ENCODE results near the gene SH3BGRL3. TPM values are rescaled to one million over a fixed set of nuclear protein-coding genes. Genes with fewer than 3 reads are reported as not detected.
"Not testable (repeated sequence)": the region's sequence is repeated elsewhere in the genome, so short reads cannot be mapped to it uniquely, and the experiment has no call there.

SH3BGRL3 gene
- total and polyA plus RNA-seq, 2 donors from 2014 or later = 140 to 180 TPM

DNA sequence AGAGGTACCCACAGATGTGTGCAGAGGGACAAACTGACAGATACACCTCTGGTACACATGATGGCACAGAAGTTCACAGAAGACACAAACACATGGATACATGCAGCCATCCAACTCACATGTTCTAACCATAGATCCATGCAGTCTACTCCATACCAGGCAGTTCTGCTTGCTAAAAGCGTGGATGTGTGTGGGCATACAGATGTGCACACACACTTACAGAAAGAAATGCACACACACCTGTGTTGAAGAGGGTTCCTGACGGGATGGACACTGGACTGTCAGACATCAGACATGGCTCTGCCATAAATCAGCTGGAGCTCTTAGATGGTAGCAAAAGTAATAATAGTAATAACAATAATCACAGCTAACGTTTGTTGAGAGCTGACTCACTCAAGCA is 44.7 kb downstream of the SH3BGRL3 start:
- no peaks in the 10 kb centered on the region for H3K36me3 ChIP-seq (ENCODE audit: control insufficient read depth in 2 of 3, insufficient read depth in 3 of 3, low read length in 3 of 3)
- TF ChIP-seq, protein P1, sequence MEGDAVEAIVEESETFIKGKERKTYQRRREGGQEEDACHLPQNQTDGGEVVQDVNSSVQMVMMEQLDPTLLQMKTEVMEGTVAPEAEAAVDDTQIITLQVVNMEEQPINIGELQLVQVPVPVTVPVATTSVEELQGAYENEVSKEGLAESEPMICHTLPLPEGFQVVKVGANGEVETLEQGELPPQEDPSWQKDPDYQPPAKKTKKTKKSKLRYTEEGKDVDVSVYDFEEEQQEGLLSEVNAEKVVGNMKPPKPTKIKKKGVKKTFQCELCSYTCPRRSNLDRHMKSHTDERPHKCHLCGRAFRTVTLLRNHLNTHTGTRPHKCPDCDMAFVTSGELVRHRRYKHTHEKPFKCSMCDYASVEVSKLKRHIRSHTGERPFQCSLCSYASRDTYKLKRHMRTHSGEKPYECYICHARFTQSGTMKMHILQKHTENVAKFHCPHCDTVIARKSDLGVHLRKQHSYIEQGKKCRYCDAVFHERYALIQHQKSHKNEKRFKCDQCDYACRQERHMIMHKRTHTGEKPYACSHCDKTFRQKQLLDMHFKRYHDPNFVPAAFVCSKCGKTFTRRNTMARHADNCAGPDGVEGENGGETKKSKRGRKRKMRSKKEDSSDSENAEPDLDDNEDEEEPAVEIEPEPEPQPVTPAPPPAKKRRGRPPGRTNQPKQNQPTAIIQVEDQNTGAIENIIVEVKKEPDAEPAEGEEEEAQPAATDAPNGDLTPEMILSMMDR (IDR thresholded peaks at IDR 0.05; ENCODE audit: borderline replicate concordance, extremely low read depth, insufficient read depth) = no peak
- DNase-seq (no peak), FAIRE-seq (no peak)
- peaks cover 0 to 3% (median 3%) of the 10 kb centered on the region in 3 donors for H3K4me1 ChIP-seq (ENCODE audit: control insufficient read depth in 2 of 3, insufficient read depth in 2 of 3, low read depth in 1 of 3, low read length in 3 of 3)
- no peaks in the 10 kb centered on the region for H3K9me3 ChIP-seq (ENCODE audit: control insufficient read depth in 2 of 3, insufficient read depth in 1 of 3, low read length in 3 of 3)
- H3K4me3 ChIP-seq (ENCODE audit: low read length in 3 of 3) = no peak overlapping the region
- H3K27ac ChIP-seq (ENCODE audit: low read depth in 2 of 2, low read length in 2 of 2) = no peak overlapping the region
- no peak overlapping the region for H3K9ac ChIP-seq (ENCODE audit: low read length in 3 of 3)
- intact Hi-C loops (cut with DNase I) = loop anchor here (5.0 kb wide), 1 partner anchor 52 kb away; no protein-coding TSS in a partner anchor
- H3K27me3 ChIP-seq (ENCODE audit: control insufficient read depth, insufficient read depth, low read length) = no peaks in the 10 kb centered on the region

DNA sequence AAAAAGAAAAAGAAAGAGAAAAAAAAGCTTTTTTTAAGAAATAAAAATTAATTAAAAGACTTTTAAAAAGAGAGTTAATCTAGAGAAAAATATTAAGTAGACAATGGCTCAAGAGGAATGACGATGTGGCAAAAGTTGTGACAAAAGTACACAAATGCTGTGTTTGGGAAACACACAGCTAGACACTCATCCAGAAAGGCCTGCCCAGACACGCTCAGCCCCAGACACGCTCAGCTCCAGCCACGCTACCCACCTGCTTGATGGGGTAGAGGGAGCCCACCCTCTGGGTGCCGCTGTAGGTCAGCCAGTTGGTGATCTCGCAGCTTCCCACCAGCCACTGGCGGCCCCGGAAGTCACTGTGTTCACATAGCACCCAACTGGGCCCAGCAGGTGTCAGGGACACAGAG is 48.1 kb downstream of the SH3BGRL3 start:
- no peaks in the 10 kb centered on the region for H3K4me1 ChIP-seq (ENCODE audit: control insufficient read depth in 2 of 3, insufficient read depth in 2 of 3, low read depth in 1 of 3, low read length in 3 of 3)
- intact Hi-C loops (cut with DNase I) = no loop called here
- no peak overlapping the region for H3K27ac ChIP-seq (ENCODE audit: low read depth in 2 of 2, low read length in 2 of 2)
- no peaks in the 10 kb centered on the region for H3K27me3 ChIP-seq (ENCODE audit: control insufficient read depth, insufficient read depth, low read length)
- TF ChIP-seq, protein P1 (IDR thresholded peaks at IDR 0.05; ENCODE audit: borderline replicate concordance, extremely low read depth, insufficient read depth) = no peak
- no peaks in the 10 kb centered on the region for H3K36me3 ChIP-seq (ENCODE audit: control insufficient read depth in 2 of 3, insufficient read depth in 3 of 3, low read length in 3 of 3)
- H3K9me3 ChIP-seq (ENCODE audit: control insufficient read depth in 2 of 3, insufficient read depth in 1 of 3, low read length in 3 of 3) = no peaks in the 10 kb centered on the region
- H3K4me3 ChIP-seq (ENCODE audit: low read length in 3 of 3) = no peak overlapping the region
- H3K9ac ChIP-seq (ENCODE audit: low read length in 3 of 3) = no peak overlapping the region
- FAIRE-seq (no peak), DNase-seq (peak in 1 of 5 donors; percentile 57)

DNA sequence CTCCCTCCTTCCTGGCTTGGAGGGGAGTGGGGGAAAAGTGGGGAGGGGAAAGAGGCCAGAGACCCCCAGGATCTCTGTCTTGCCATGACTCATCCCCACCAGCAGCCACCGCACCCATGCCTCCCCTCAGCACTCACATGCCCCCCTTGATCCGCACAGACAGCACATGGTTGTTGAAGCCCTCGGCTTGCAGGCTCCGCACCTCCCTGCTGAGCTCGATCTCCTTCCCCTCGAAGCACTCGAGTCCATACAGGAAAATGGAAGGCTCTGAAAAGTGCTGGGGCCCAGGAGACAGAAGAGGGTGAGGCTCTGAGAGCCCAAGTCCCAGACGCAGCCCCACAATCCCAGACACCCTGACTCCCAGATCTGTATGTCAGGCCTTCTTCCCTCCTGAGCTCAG is 48.7 kb downstream of the SH3BGRL3 start:
- Histone ChIP-seq H3K27ac (ENCODE audit: low read depth in 2 of 2, low read length in 2 of 2) (no peak overlapping the region), H3K27me3 (ENCODE audit: control insufficient read depth, insufficient read depth, low read length) (no peaks in the 10 kb centered on the region), H3K4me3 (ENCODE audit: low read length in 3 of 3) (no peak overlapping the region), H3K4me1 (ENCODE audit: control insufficient read depth in 2 of 3, insufficient read depth in 2 of 3, low read depth in 1 of 3, low read length in 3 of 3) (no peaks in the 10 kb centered on the region), H3K36me3 (ENCODE audit: control insufficient read depth in 2 of 3, insufficient read depth in 3 of 3, low read length in 3 of 3) (no peaks in the 10 kb centered on the region), H3K9ac (ENCODE audit: low read length in 3 of 3) (no peak overlapping the region), H3K9me3 (ENCODE audit: control insufficient read depth in 2 of 3, insufficient read depth in 1 of 3, low read length in 3 of 3) (no peaks in the 10 kb centered on the region)
- FAIRE-seq (no peak), DNase-seq (peak in 1 of 5 donors; percentile 20)
- TF ChIP-seq, protein P1 (IDR thresholded peaks at IDR 0.05; ENCODE audit: borderline replicate concordance, extremely low read depth, insufficient read depth) = no peak
- intact Hi-C loops (cut with DNase I) = no loop called here

DNA sequence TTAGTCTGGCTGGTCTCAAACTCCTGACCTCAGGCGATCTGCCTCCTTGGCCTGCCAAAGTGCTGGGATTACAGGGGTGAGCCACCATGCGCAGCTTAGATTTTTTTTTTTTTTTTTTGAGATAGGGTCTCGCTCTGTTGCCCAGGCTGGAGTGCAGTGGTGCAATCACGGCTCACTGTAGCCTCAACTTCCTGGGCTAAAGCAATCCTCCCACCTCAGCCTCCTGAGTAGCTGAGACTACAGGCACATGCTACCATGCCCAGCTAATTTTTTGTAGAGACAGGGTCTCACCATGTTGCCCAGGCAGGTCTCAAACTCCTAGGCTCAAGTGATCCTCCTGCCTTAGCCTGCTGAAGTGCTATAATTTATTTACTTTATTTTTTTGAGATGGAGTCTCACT is 49.5 kb downstream of the SH3BGRL3 start:
- H3K36me3 ChIP-seq (ENCODE audit: control insufficient read depth in 2 of 3, insufficient read depth in 3 of 3, low read length in 3 of 3); H3K4me3 ChIP-seq (ENCODE audit: low read length in 3 of 3); DNase-seq; FAIRE-seq; H3K4me1 ChIP-seq (ENCODE audit: control insufficient read depth in 2 of 3, insufficient read depth in 2 of 3, low read depth in 1 of 3, low read length in 3 of 3); H3K9me3 ChIP-seq (ENCODE audit: control insufficient read depth in 2 of 3, insufficient read depth in 1 of 3, low read length in 3 of 3); H3K9ac ChIP-seq (ENCODE audit: low read length in 3 of 3); H3K27me3 ChIP-seq (ENCODE audit: control insufficient read depth, insufficient read depth, low read length); H3K27ac ChIP-seq (ENCODE audit: low read depth in 2 of 2, low read length in 2 of 2); intact Hi-C loops (cut with DNase I): not testable (repeated sequence)
